Psoas muscle (tissue), 8 donors: Measurements from ENCODE around the gene ENPP7. TPM values are rescaled to one million over a fixed set of nuclear protein-coding genes. Genes with fewer than 3 reads are reported as not detected.

Experiments used
- ATAC-seq, 4 donors: fragments of 200-7000 bp; cut with Tn5 transposase; one replicate each; pipeline ENCODE4 v1.9.1; 2020; ENCODE audit warnings: moderate library complexity in 3 of 4, mild to moderate bottlenecking in 2 of 4
- DNase-seq, 2 donors: peaks; one replicate each; pipeline ENCODE4 v3.0.0-alpha.2; 2020
- H3K27ac ChIP-seq: fragments of 200-600 bp; one replicate; pipeline ENCODE4 v1.8.0; 2022
- H3K27me3 ChIP-seq, 3 donors: fragments of 200-600 bp in 1 of 3; one replicate each; pipeline versions ENCODE4 v1.6.1 to v1.8.0; 2013 to 2022; ENCODE audit warnings: low read length in 2 of 3, mild to moderate bottlenecking in 2 of 3, moderate library complexity in 1 of 3; ENCODE audit not compliant: insufficient read depth in 3 of 3
- H3K36me3 ChIP-seq, 2 donors: fragments of 200-600 bp in 1 of 2; one replicate each; pipeline versions ENCODE4 v1.6.1 to v1.8.0; 2013 to 2022; ENCODE audit warnings: low read depth in 1 of 2, mild to moderate bottlenecking in 1 of 2, moderate library complexity in 1 of 2; ENCODE audit not compliant: insufficient read depth in 1 of 2
- H3K4me1 ChIP-seq: fragments of 200-600 bp; one replicate; pipeline ENCODE4 v1.8.0; 2022
- H3K4me3 ChIP-seq: fragments of 200-600 bp; one replicate; pipeline ENCODE4 v1.8.0; 2022; ENCODE audit warnings: mild to moderate bottlenecking
- H3K9me3 ChIP-seq: fragments of 200-600 bp; one replicate; pipeline ENCODE4 v1.8.0; 2022
- CTCF ChIP-seq: fragments of 200-600 bp; IDR thresholded peaks from one replicate; pipeline ENCODE4 v1.8.0; 2022; ENCODE audit warnings: antibody characterized with exemption
- WGBS, 3 donors: extraction: QIAGEN DNeasy Blood & Tissue Kit; methylation state at CpG; one replicate each; pipeline versions ENCODE4 v1.1.6 to v1.1.7; 2013; 5-methylcytosine and 5-hydroxymethylcytosine counted together
- intact Hi-C, 2 donors: fragments of 100-400 bp; cut with DNase I; formaldehyde crosslinking; loops; one replicate each; pipeline versions ENCODE4 v1.11.0 to v1.14.2; 2022
- polyA plus RNA-seq, 3 donors: library from polyadenylated mRNA; stranded (reverse); fragments of 200-250 nt; gene quantifications; one replicate each; pipeline ENCODE4 v1.2.3, GENCODE V29; 2013
- total RNA-seq, 4 donors: library from RNA; stranded (reverse); fragmentation: NEBNext Ultra II Directional in 2 of 4; extraction: Animal tissue kit (Norgen Biotek cat#: 25700) in 2 of 4; gene quantifications; one replicate each; pipeline versions ENCODE4 v1.2.1 to v1.2.4, GENCODE V29; 2021 to 2023
- donor health status: healthy with polysubstance abuse.
- donor health status: DM: no; HTN: no; CAD: no; lungs with moderate emphysema.
- donor health status: Bipolar disorder and iron deficiency.
- donor health status: healthy.
- donor health status: DM: yes; HTN: yes; CAD: no.
- donor health status: DM: no; HTN: no; CAD: no.
- donor health status: DM: no; HTN: no; CAD: no.
- donor health status: DM: yes; HTN: yes; CAD: no.

Gene ENPP7
- total and polyA plus RNA-seq, 7 donors: 0.04 to 0.10 TPM; not detected in 5

- Histone ChIP-seq H3K4me3 (peak overlapping the region; percentile 71), H3K4me1 (peaks cover 5% of the 10 kb centered on the region), H3K9me3 (no peaks in the 10 kb centered on the region), H3K36me3 (no peaks in the 10 kb centered on the region), H3K27ac (no peak overlapping the region), H3K27me3 (peaks cover 0 to 91% (median 30%) of the 10 kb centered on the region in 3 donors)
- 2 to 3% (median 3%) methylated on average over 27 to 49 of the region's 49 CpGs for WGBS, 3 donors
- DNase-seq: no peak
- intact Hi-C loops: no loop called here
- no peak for TF ChIP-seq CTCF
- peak in 2 of 4 donors; percentile 10 to 14 for ATAC-seq
Observed at GRCh38 chr17:79778504-79779083, 47.9 kb downstream of the ENPP7 start.

DNA sequence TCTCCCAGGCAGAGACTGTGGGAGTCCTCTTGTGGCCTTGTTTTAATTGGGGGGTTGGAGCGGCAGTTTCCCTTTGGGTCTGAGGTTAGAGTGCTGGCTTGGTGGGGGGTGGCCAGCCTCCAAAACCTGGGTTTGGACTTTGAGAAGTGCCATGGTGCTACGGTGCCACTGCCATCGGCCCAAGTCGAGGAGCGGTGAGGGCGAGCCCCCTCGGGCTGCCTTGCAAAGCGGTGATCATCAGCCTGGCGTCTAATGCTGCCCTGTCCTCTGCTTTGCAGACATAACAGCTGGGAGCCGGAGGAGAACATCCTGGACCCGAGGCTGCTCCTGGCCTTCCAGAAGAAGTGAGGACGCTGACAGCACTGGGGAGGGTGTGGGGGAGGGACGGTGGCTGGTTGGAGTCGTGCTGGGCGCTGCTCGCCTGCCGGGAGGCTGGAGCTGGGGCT, 48.4 kb downstream of the ENPP7 start:
- intact Hi-C loops: no loop called here
- peak overlapping the region; percentile 71 for H3K4me3 ChIP-seq
- TF ChIP-seq CTCF: no peak
- H3K27me3 ChIP-seq: peaks cover 0 to 91% (median 27%) of the 10 kb centered on the region in 3 donors
- no peaks in the 10 kb centered on the region for H3K36me3 ChIP-seq
- 18 to 26% (median 24%) methylated on average over 17 of the region's 17 CpGs for WGBS, 3 donors
- ATAC-seq (no peak), DNase-seq (no peak)
- H3K4me1 ChIP-seq: peaks cover 5% of the 10 kb centered on the region
- H3K9me3 ChIP-seq: no peaks in the 10 kb centered on the region
- H3K27ac ChIP-seq: no peak overlapping the region

DNA sequence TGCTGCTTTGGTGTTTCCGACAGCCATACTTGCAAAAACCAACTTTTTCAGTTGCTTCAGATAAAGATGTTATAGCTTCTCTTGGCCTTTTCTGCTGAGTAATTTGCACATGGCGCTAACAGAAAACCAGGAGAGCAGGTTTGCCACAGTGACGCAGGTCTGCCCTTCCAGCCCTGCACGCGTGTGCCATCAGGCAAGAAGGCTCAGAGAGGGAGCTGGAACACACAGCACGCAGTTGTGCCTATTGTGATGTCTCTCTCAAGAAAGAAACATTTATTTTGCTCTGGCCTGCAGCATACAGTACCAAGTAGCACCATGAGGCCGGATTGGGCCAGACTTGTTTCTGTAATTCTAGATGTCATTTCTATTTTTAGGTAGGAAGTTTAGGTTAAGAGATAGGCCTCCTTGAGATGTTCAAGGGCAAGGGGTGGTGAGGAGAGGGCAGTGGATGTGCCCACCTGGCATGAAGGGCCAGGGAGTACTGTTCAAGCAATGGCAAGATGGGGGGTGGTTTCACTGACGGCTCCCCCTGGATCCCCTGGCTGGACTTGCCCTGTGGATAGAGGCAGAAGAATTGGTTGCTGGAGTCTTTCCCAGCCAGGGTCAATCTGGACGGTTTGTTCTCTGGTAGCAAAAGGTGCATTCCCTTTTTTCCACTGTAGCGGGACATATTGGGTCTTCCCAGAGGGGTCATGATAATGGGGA, 49.1 kb downstream of the ENPP7 start:
- intact Hi-C loops: loop anchor here in 1 of 2 donors (10.0 kb wide), 1 partner anchor 135 kb away; no protein-coding TSS in a partner anchor
- no peak for ATAC-seq

GRCh38 chr17:79781012-79781650, 50.4 kb downstream of the ENPP7 start:
- ATAC-seq (no peak), DNase-seq (no peak)
- Histone ChIP-seq H3K9me3 (no peaks in the 10 kb centered on the region), H3K27me3 (peaks cover 0 to 94% (median 15%) of the 10 kb centered on the region in 3 donors), H3K36me3 (no peaks in the 10 kb centered on the region), H3K27ac (no peak overlapping the region), H3K4me3 (no peak overlapping the region), H3K4me1 (peaks cover 5% of the 10 kb centered on the region)
- WGBS, 3 donors: 72 to 78% (median 77%) methylated on average over 12 of the region's 12 CpGs
- intact Hi-C loops: loop anchor here in 1 of 2 donors (10.0 kb wide), 1 partner anchor 134 kb away; no protein-coding TSS in a partner anchor
- TF ChIP-seq CTCF: no peak

More for the DNA sequence above, 49.1 kb downstream of the ENPP7 start:
- DNase-seq: no peak
- TF ChIP-seq CTCF: no peak
- 84 to 94% (median 91%) methylated on average over 9 to 10 of the region's 10 CpGs for WGBS, 3 donors
- Histone ChIP-seq H3K4me3 (no peak overlapping the region), H3K27me3 (peaks cover 0 to 91% (median 20%) of the 10 kb centered on the region in 3 donors), H3K9me3 (no peaks in the 10 kb centered on the region), H3K4me1 (peaks cover 5% of the 10 kb centered on the region), H3K36me3 (no peaks in the 10 kb centered on the region), H3K27ac (no peak overlapping the region)
